MM.1S (cell line): ENCODE data around the gene ELOB.

Experiments
- CTCF ChIP-seq: fragments of 300-600 bp; sonication (generic); IDR thresholded peaks from 2 replicates; pipeline ENCODE4 v1.5.1; 2016; ENCODE audit warnings: antibody characterized with exemption, low read length, mixed read lengths
- EZH2 ChIP-seq: fragments of 300-600 bp; sonication (generic); optimal IDR thresholded peaks from 2 replicates; pipeline ENCODE3; 2017; ENCODE audit warnings: low read depth, mild to moderate bottlenecking, antibody characterized with exemption, low read length, mixed read lengths

- TF ChIP-seq EZH2: no peak
- TF ChIP-seq CTCF: no peak
These were observed 2.3 kb upstream of the ELOB start for GRCh38 chr16:2779151-2779920.
